SH-SY5Y (cell line): ENCODE measurements around the gene PRKCH.

Experiments used
- GATA2 ChIP-seq: IDR thresholded peaks from 2 replicates; pipeline ENCODE4 v1.6.1; 2011; ENCODE audit warnings: mild to moderate bottlenecking, low read depth, low read length
- GATA3 ChIP-seq: IDR thresholded peaks from 2 replicates; pipeline ENCODE4 v1.6.1; 2011; ENCODE audit warnings: low read depth, mild to moderate bottlenecking, low read length, moderate library complexity

The PRKCH gene

DNA sequence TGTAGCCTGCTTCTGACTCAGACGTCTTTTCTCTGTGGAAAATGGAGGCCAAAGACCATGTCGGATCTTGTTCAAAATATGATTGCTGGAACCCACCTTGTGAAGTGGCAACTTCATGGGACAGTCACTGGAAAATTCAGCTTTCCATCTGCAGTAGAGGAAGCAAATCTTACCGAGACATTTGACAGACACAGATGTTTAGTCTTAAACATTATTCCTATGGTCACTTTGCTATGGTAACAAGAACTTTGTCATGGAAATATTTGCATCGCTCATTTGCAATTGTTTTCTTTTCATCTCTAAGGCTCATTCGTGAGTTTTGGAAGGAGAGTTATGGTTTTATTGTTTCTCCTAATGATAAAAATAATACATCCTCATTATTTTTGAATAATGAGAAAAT is 275.6 kb downstream of the PRKCH start:
- no peak for TF ChIP-seq GATA2
- TF ChIP-seq GATA3: no peak

DNA sequence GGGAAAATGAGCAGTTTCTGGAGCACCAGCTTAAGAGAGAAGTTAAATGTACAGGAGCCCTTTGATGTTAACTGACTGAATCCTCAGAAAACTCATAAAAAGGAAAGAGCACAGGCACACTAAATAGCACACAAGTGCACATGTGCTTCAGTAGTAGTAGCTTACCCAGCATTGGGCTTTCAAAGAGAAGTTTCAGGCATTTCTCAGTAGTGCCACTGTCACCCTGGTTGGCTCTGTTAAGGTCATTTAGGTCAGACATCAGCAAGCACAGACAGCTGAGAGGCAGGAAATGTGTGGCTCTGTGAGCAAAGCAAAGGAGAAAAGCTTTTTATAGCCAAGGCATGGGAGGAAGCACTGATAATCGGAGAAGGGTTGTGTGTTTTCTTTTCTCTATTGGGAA is 277.6 kb downstream of the PRKCH start:
- TF ChIP-seq GATA2 (no peak), GATA3 (no peak)

DNA sequence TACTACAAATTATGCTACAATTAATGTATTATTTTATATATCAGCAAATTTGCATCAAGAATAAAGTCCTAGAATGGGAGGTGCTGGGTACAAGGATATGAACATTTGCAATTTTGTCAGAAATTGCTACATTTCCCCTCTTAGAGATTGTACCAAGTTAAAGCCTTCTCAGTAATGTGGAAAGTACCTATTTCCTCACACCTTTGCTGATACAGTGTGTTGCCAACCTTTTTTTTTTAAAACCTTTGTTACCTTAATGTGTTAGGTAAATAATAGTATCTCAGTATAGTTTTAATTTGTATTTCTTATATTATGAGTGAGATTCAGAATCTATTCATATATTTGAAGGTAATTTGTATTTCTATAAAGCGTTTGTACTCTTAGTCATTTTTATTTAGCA is 278.6 kb downstream of the PRKCH start:
- TF ChIP-seq GATA2 (no peak), GATA3 (no peak)
